ENCODE data around the gene LRPPRC.
A peak's percentile ranks its signal among the peaks of the same experiment; 100 is the strongest.

LRPPRC gene

DNA sequence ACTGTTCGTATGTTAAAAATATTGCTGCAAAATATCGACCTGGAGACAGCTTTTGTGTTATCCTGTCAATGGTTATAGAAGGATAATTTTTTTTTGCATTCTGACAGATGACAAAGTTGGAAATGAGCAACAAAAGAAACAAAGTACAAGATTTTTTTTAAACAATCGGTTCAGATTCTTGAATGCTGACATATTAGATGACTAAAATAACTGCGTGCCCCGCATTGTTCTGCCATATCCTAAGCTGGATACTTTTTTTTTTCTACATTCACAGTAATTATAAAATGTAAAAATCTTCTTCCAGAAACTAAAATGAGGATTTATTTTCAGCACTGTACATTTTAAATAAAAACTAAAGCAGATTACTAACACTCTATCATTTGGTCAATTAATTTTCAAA, 89.9 kb downstream of the LRPPRC start:
- no peak for DNase-seq

DNA sequence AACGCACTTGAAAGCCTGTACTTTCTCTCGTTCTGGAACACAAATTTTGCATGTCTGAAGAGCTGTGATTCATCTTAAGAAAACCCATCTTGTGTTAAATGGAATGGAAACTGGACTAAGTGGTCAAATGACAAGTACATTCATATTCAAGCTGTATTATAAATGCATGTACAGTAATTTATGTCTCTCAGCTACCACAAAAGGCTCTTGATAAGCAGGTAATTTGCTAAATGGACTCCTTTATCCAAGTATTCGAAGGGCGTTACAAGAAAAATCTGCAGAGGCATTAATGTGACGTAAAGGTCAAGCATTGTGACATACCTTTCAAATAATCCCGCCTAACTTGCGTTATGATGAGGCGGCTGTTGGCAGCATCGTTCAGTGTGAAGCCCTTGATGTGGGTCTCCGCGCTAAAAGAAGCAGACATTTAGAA, 90.4 kb downstream of the LRPPRC start:
- DNase-seq: no peak

DNA sequence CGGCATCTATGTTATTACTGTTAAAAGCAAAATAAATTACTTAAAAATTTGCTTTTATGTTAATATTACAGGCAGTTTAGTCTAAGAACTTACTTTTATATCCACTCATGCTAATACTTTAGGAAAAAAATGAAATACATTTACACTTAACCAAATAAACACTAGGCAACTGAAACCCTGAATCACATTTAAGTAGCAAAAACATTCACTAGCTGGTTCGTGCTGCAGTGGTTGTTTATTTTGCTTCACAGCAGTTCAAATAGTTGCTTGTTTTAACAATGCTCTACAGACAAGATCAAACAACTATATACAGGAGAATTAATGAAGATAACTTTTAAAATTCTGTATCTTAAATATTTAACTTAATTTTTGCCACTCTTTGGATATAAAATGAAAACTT, 96.2 kb downstream of the LRPPRC start:
- DNase-seq: no peak

DNA sequence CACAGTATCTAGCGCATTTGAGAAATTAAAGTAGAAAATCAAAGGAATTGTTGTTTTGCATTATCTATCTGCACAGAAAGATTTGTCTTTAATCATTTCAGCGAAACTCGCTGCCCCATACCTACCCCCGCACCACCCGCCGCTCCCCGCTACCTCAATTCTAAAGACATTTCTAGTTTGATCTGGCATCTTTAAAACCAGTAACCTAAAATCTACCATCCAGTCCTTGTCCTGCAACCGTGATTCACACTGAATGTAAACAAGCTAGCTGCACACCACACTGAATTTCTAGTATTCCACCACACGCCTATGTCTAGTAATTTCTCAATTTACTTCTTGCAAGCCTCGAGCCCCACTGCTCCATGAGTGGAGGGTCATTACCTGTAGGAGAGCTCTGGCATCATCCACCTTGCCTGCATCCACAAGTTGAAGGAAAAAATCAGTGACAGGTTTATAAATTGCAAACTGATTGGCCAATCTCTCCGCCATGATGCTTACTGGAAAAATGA, 96.9 kb downstream of the LRPPRC start:
- no peak for DNase-seq

DNA sequence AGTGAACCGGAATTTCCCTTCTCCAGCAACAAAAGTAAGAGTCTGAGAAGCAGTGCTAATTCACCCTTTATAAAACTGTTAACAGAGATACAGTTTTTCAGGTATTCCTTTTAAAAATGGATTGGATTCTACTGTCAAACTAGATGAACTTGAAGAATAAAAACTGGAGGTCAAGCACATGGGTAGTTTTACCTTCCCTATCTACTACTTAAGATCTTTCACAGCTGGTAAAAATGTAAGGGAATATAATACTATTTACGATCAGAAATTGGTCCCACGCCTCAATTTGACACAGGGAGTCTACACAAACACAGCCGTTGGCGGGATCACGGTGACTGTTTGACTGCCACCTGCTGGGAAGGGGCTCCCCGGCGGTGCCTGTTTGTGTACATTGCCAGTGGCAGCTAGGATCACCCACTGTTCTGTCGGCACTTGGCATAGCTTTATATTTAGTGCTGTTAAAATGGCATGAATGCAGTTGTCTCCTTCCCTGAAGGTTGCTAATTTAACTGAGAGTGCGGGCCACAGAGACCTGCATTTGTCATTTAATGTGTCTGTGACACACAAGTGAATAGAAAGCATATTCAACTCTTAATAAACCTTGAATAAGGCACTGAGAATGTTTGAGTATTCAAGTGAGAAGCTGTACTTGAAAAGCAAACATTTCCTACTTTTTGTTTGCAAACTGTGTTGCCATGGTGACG, 97.5 kb downstream of the LRPPRC start:
- no peak for DNase-seq

DNA sequence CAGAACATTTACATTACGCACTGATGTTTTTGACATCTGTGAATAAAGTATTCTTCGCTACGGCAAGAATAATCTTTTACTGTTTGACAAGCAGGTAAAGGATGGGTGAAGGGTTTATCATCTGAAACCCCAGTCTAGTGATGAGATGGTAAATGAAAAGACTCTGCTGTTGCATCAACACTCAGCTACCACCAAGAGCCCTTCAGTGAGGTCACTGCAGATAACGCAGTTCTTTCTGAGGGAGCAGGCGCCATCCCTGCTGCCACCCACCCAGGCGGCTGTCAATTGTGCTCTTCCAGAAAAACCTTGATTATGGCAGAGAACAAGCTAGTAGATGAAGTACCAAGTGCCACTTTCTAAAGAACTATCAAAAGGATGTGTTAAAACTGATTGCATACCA, 98.3 kb downstream of the LRPPRC start:
- no peak for DNase-seq

DNA sequence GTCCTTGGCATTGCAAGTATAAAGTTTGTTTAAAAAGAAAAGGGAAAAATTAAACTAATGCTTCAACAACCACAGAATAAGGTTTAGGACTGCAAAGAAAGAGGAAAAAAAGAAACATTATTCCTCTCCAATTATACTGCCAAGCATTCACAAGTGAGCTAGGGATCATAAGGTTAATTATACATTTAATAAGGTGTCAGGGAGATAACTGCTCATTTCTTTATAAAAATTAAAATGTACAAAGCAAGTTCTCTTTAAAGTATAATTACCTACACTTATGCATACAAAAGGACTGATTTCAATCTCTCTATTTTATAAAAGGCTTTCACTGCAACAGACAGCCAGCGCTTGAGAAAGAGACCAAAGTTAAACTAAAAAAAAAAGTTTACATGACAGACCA, 98.9 kb downstream of the LRPPRC start:
- no peak for DNase-seq

DNA sequence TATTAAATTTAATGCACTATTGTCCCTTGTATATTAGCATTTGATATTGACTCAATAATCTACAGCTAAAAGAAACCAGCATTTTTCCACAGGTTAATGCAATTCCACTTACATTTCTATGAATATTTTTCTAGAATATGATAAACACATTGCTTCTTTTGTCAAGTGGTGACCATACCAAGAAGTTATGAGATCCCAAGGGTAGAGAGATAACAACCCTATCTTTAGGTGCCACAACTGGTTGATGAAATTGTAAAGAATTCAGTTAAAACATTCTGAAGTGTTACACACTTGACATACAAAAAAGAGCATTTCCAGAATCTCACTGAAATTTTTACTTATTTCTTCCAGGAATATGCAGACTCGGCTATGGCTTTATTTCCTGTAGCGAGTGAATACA, 101.0 kb downstream of the LRPPRC start:
- DNase-seq: no peak

DNA sequence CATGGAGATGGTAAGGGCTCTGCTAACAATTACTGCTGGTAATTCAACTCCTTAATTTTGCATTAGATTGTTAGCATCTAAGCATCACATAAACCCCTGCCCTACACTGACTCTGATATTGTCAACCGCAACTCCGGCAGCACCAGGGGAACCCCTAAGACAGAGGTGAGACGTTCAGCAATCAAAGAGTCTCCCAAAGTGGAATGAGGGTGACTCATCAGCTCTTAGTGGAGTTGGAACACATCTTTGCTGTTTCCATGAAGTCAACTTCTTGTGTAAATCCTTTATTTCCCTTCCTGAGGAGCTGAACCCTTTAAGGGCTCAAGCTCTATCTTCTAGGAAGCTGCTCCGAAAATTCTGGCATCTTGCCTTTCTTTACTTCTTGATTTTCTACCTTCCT, 104.9 kb downstream of the LRPPRC start:
- no peak for DNase-seq

DNA sequence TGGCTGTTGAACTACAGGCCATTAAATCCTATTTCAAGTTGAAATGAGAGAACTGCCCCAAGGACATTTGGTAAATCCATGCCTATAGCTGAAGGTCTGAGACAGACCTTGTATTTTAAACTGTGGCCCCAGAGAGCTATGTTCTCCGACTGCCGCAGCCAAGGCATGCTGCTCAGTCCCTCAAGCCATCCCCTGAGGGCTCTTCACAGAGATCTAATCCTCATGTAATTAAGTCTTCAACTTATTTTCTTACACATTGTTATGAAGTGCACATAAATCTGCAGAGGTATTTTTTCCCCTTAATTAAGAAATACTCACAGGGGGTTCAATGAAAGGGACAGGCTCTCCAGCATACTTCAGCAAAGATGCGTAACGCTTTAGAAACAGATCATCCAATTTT, 106.4 kb downstream of the LRPPRC start:
- no peak for DNase-seq

DNA sequence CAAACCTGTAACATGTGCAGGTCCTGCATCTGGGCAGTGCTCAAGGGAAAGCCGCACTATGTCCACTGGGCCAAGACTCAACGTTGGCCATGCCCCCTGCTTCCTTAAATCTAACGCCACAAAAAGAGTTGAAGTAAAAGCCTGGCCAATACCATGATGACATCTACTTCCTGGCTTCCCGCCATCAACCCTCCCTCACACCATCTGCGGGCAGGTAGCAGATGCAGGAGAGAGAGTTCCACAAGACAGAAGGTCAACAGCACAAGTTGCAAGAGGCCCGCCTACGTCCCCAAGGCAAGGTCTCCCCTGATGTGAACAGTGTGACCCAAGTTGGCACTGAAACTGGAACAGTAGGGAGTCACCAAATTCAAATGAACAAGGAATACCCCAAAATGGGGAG, 108.6 kb downstream of the LRPPRC start:
- DNase-seq: no peak

DNA sequence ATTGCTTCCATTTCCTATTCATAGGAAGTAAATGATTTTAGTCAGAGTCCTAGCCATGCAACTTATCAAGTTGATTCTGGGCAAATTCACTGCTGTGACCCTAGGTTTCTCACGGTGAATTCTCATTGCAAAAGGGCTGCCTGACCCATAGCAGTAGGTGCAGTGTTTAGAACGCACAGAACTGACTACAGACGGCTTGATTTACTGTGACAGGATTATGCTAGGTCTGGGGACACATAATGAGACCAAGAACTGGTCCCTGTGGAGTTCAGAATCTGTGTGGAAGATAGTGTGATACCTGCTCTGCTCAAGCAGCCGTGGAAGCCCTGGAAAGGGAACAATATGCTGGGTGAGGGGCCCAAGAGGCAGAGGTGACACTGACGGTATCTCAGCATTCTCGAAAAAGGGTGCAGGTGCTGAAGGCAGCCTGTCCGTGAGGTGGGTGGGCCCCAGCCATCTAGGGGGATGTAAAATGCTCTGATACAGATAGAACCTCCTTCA, 110.6 kb downstream of the LRPPRC start:
- DNase-seq: no peak

DNA sequence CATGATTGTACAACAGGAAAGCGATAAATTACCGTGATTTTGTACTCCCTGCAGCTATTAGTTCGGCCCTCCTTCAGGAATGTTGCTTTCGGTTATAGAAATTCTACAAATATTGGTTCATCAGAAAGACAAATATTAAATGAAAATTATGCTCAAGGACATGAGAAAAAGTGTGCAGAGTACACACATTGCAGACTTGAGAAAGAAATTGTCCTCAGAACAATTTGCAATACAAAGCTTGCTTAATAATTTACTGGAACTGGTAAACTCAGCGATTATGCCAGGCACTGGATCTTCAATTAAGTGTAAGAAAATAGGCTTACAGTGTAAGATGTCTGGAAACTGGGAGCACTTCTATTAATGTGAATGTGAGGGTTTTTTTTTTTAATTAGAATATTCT, 111.1 kb downstream of the LRPPRC start:
- DNase-seq: no peak

DNA sequence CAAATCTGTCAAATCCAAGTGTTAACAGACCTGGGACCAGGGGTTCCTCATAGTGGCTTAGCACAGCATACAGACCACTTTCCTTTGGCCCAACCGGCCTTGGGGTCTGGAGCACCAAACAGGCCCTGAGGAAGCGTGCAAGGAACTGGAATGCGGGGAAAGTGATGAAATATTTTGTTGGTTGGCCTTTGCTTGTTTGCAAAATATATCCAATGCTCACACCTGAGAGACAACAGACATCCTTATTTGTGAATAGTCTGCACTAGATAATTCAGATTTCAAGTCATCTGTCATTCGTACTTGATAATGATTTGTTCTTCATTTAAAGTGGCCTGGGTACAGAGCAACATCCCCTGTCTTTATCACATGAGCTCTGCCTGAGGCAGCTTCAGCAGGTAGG, 113.5 kb downstream of the LRPPRC start:
- no peak for DNase-seq

DNA sequence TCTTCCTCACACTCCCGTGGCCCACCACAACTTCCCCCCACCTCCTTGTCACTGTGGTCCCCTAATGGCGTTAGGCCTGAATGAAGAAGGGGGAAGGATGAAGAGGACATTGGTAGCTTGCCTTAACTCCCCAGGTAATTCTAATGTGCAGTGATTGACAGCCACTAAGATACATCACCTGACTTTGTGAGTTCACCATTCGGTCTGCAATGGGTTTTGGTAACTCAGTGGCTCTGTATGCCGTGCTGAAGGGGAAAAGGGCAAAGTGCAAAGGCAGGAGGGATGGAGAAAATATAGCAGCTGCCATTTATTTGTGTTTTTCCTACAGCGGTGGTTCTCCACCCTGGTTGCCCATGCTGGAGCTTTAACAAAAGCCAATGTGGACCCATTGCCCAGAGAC, 114.8 kb downstream of the LRPPRC start:
- no peak for DNase-seq

DNA sequence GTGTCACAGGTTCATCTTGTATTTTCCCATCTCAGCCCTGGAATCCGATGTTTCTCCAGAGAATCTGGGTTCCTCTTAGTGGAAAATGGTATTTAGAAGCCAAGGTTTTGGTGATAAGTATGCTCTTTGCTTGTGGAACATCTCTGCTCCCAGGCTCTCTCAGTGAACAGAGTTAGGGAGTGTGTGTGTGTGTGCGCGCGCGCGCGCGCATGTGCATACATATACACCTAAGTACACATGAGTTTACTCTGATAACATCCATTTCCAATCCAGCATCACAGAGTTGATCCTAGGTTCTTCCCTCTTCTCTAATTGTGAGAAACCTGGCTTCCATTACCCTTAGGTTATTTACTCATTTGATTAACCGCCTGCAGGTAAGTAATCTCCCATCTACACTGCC, 115.3 kb downstream of the LRPPRC start:
- no peak for DNase-seq

DNA sequence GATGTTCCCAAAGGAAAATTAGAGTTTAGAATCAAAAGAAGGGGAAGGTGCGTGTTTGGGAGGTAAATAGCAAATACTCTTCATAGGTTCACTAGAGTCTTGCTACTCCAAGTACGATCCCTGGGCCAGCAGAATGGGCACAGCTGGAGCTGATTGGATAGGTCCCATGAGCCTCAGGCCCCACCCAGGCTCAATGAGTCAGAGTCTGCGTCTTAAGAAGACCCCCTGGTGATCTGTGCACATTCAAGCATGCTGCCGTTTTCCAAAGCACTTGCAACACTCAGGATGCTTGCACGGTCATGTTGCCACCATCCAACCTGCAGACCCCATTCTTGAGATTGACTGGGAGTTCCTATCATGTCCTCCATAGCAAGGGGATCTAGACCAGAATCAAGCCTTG, 116.5 kb downstream of the LRPPRC start:
- no peak for DNase-seq

DNA sequence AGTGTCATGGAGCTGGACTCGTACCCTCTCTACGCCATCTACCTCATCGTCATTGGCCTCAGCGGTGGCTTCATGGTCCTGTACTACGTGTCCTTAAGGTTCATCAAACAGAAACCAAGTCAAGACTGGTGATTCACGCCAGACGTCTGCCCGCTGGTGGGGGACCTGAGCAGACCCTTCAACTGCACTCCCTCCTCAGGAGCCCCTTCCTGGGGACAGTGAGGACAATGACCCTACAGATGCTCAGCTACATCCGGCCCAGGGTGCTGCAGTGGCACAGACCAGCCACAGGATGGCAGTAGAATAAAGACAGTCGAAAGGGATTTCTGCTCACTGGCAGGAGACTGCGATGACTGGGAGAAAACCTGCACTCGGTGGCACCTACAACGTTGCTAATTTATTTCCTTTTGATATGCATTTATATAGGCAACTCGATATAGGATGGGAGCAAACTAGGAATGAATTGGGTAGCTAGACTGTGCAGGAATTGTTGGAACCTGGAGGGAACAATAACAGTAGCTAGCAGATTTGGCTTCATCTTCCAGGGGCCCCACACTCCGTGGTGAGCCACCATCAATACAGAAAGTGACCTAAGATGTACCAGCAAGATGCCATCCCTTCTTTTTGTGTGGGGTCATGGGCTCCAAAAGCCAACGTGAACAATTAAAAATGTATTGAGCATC, 117.9 kb downstream of the LRPPRC start:
- DNase-seq: peak; percentile 29

DNA sequence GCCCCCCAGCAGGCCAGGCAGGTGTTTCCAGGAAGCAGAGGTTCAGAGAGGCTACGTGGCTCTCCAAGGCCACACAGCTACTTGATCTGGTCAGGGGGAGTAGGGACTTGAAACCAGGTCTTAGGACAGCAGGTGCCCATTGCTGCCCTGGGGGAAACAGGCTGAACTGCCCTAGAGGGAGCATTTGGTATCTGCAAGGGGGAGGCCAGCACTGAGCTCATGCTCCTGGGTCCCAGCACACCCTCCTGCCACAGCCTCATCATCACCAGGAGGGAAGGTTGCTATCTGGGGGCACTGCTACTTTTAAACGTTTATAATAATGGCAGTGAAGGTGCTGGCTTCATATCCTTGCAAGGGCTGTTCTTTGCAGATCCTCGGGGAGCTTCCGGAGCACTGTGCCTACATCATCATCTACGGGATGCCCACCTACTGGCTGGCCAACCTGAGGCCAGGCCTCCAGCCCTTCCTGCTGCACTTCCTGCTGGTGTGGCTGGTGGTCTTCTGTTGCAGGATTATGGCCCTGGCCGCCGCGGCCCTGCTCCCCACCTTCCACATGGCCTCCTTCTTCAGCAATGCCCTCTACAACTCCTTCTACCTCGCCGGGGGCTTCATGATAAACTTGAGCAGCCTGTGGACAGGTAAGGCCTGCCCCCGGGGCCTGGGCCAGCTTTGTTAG, 120.9 kb downstream of the LRPPRC start:
- no peak for DNase-seq

DNA sequence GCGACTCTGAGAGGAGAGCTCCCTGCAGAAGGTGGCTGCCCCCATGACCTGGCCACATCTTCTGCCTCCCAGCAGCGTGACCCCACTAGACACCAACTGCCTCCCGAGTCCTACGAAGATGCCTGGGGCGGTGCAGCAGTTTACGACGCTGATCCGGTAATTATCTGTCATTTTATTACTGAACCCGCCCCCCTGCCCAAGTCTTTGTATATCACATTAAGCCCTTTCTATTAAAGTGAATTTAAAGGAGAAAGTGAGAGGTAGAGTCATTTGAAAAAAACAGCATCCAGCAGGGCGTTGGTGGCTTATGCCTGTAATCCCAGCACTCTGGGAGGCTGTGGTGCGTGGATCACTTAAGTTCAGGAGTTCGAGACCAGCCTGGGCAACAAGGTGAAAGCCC, 123.6 kb downstream of the LRPPRC start:
- DNase-seq: no peak

DNA sequence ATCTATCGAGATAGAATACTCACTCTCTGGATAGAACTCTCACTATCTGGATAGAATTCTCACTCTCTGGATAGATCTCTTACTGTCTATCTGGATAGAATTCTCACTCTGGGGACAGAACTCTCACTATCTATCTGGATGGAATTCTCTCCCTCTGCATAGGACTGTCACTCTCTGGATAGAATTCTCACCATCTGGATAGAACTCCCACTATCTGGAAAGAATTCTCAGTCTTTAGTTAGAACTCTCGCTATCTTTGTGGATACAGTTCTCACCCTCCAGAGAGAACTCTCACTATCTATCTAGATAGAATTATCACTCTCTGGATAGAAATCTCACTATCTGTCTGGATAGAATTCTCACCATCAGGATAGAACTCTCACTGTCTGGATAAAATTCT, 140.5 kb downstream of the LRPPRC start:
- DNase-seq: no peak

DNA sequence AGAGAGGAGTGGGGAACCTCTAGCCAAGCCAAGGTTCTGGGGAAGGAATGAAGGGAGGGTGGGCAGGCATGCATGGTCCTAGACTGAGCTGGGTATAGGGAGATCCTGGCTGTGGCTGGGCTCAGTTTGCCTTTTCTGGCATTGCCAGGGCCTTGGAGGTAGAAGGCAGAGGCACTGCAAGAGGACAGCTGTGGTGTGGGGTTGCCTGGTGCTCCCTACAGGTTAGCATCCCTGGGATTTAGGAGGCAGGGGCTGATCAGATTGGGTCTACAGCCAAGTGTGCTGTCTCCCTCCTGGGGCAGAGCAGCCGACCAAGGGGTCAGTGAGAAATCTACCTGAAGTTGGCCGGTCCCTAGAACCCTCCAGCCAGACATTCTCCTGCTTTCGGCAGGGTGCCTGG, 141.1 kb downstream of the LRPPRC start:
- DNase-seq: no peak

DNA sequence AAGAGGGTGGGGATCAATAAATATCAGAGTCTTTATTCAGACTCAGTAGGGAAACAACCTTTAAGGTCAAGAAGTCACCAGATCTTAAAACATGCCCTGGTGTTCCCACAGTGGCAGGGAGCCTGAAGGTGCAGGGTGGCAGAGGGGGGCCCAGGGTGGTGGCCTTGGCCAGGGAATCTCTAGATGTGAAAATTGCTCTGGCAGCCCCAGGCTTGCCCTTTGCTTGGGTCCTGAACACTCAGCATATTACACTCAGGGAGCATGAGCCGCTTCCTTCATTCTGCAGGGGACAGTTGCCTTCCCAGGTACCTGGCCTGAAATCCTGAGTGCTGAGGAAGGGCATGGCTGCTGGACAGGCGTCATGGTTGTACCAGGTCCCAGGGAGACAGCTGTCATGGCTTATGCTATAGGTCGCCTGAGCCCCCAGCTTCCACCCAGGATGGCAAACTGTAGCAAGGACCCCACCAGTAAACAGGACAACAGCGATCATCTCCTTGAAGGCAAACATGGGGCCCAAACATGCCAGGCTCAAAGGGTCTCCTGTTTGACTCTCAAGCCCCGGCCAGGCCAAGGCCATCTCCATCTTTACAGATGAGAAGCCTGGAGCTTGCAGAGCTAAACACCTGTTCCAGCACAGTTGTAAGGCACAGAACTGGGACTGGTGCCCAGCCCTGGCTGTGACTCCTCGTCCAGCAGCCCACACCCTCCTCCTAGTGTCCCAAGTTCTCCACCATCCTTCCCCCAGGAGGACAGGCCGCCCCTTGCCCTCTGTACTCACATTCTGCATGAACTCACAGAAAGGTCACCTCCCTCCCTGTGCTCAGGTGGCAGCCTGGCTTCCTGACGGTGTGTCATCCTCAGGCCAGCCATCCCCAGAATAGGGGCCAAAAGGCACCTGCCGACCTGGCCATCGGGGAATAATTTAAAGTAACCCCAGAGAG, 142.4 kb downstream of the LRPPRC start:
- DNase-seq: no peak

Data from central memory CD4-positive, alpha-beta T cell (primary cell).